ENCODE data around the gene ARPIN. TPM values are rescaled to one million over a fixed set of nuclear protein-coding genes. Genes with fewer than 3 reads are reported as not detected.

The ARPIN gene
- total RNA-seq, 2 donors from 2014 or later: 31.7 to 36.7 TPM

GRCh38 chr15:89847101-89847500 is 65.7 kb downstream of the ARPIN start:
- Histone ChIP-seq H3K27me3 (no peaks in the 10 kb centered on the region), H3K27ac (no peak overlapping the region), H3K4me1 (no peaks in the 10 kb centered on the region), H3K4me3 (no peak overlapping the region), H3K9ac (ENCODE audit: low read depth in 2 of 2, low read length in 2 of 2) (no peak overlapping the region), H3K9me3 (no peaks in the 10 kb centered on the region), H3K36me3 (no peaks in the 10 kb centered on the region)
- no peak for DNase-seq
- TF ChIP-seq, protein P1, sequence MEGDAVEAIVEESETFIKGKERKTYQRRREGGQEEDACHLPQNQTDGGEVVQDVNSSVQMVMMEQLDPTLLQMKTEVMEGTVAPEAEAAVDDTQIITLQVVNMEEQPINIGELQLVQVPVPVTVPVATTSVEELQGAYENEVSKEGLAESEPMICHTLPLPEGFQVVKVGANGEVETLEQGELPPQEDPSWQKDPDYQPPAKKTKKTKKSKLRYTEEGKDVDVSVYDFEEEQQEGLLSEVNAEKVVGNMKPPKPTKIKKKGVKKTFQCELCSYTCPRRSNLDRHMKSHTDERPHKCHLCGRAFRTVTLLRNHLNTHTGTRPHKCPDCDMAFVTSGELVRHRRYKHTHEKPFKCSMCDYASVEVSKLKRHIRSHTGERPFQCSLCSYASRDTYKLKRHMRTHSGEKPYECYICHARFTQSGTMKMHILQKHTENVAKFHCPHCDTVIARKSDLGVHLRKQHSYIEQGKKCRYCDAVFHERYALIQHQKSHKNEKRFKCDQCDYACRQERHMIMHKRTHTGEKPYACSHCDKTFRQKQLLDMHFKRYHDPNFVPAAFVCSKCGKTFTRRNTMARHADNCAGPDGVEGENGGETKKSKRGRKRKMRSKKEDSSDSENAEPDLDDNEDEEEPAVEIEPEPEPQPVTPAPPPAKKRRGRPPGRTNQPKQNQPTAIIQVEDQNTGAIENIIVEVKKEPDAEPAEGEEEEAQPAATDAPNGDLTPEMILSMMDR (IDR thresholded peaks at IDR 0.05): no peak
- intact Hi-C loops (cut with DNase I): no loop called here

DNA sequence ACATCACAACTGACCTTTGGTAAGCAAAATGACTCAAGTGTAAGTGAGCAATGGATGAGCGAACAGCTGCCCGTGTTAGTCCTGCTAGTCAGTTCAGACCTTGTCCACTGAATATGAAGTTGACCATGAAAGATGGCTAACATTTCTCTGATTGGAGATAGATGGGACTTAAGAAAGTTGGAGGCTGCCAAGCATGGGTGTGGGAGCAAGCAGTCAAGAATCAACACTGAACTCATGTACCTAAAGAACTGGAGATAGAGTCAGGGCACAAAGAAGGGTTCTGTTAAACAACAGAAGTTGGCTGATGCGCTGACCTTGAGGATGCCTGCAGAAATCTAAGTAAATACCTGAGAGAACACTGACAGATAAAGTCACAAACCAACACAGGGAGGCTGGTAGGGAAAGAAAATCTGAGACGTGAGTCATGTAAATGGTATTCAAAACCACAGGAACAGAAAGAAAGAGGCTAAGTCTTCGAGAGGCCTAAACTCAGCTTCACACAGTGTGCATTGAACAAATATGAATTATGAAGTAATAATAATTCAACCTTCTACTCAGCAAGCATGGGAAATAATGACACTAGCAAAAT is 67.4 kb downstream of the ARPIN start:
- no peak for DNase-seq
- intact Hi-C loops (cut with DNase I): no loop called here
- Histone ChIP-seq H3K9me3 (no peaks in the 10 kb centered on the region), H3K36me3 (no peaks in the 10 kb centered on the region), H3K27me3 (no peaks in the 10 kb centered on the region), H3K9ac (ENCODE audit: low read depth in 2 of 2, low read length in 2 of 2) (no peak overlapping the region), H3K4me3 (no peak overlapping the region), H3K4me1 (no peaks in the 10 kb centered on the region), H3K27ac (no peak overlapping the region)
- TF ChIP-seq, protein P1 (IDR thresholded peaks at IDR 0.05): no peak

Small RNAs within 50 kb of the gene (microRNA-seq; reads per million reads assigned to microRNA genes)
- gene MIR5009 (not detected), gene MIR5094 (not detected)

Other genes with a start within 250 kb of the ARPIN start
- gene PLIN1, start 233.6 kb downstream of the ARPIN start, total RNA-seq: 1 to 10 TPM in 1 of 2 donors, under 1 TPM in 1; 0.90 to 1.2 TPM
- 10 to 100 TPM; 14.7 to 19.0 TPM for gene PEX11A, start 222.2 kb downstream of the ARPIN start, total RNA-seq
- gene WDR93, start 222.1 kb downstream of the ARPIN start, total RNA-seq: under 1 TPM in 1 of 2 donors, not detected in 1; 0.13 TPM
- 10 to 100 TPM; 10.5 to 11.1 TPM for gene MESP1, start 161.7 kb downstream of the ARPIN start, total RNA-seq
- 1 to 10 TPM in 1 of 2 donors, under 1 TPM in 1; 0.45 to 5.4 TPM for gene MESP2, start 136.6 kb downstream of the ARPIN start, total RNA-seq
- gene ANPEP, start 98.1 kb downstream of the ARPIN start, total RNA-seq: 100 to 1,000 TPM; 216 to 567 TPM
- 10 to 100 TPM; 44.5 to 48.6 TPM for gene AP3S2, start 19.0 kb downstream of the ARPIN start, total RNA-seq
- gene ZNF710, start 88.4 kb upstream of the ARPIN start, total RNA-seq: 10 to 100 TPM; 35.0 to 43.7 TPM
- gene IDH2, start 189.5 kb upstream of the ARPIN start, total RNA-seq: 100 to 1,000 TPM; 201 to 286 TPM

Measured in colonic mucosa (tissue), 4 donors.